OCI-LY3 (cell line): ENCODE results near the gene OXCT1.

Source experiments
- H2AFZ ChIP-seq: fragments of 200-600, 300-600 bp; shearing (Covaris generic); 2 replicates; pipeline ENCODE4 v1.6.0; 2014; ENCODE audit warnings: antibody characterized with exemption, low read depth, low read length
- H3K27ac ChIP-seq: fragments of 200-600, 300-600 bp; sonication (generic); 2 replicates; pipeline ENCODE4 v1.5.1; 2014; ENCODE audit warnings: mild to moderate bottlenecking, low read length, moderate library complexity, mixed read lengths
- H3K27me3 ChIP-seq: fragments of 200-600, 300-600 bp; sonication (generic); 2 replicates; pipeline ENCODE4 v1.6.1; 2014; ENCODE audit warnings: low read depth, low read length, mixed read lengths
- H3K36me3 ChIP-seq: fragments of 200-600, 300-600 bp; sonication (generic); replicated peaks from 2 replicates; pipeline ENCODE3; 2014; ENCODE audit warnings: low read depth, low read length, mixed read lengths
- H3K4me1 ChIP-seq: fragments of 300-600, 200-600 bp; sonication (generic); 2 replicates; pipeline ENCODE4 v1.6.1; 2014; ENCODE audit warnings: low read length, mixed read lengths
- H3K4me2 ChIP-seq: fragments of 200-600, 300-600 bp; sonication (generic); 2 replicates; pipeline ENCODE4 v1.6.1; 2014; ENCODE audit warnings: low read length, mixed read lengths
- H3K4me3 ChIP-seq: fragments of 300-600, 200-600 bp; sonication (generic); 2 replicates; pipeline ENCODE4 v1.5.1; 2014; ENCODE audit warnings: antibody characterized with exemption, mild to moderate bottlenecking, low read length, moderate library complexity
- H3K79me2 ChIP-seq: fragments of 300-600, 200-600 bp; shearing (Covaris generic); 2 replicates; pipeline ENCODE4 v1.6.1; 2014; ENCODE audit warnings: mild to moderate bottlenecking, low read length, mixed read lengths
- H3K9ac ChIP-seq: fragments of 300-600, 200-600 bp; shearing (Covaris generic); 2 replicates; pipeline ENCODE4 v1.6.0; 2014; ENCODE audit warnings: mild to moderate bottlenecking, low read length, moderate library complexity
- H3K9me3 ChIP-seq: fragments of 200-600, 300-600 bp; shearing (Covaris generic); 2 replicates; pipeline ENCODE4 v1.6.1; 2014; ENCODE audit warnings: low read length, mixed read lengths; ENCODE audit not compliant: insufficient read depth
- H4K20me1 ChIP-seq: fragments of 200-600, 300-600 bp; sonication (generic); 2 replicates; pipeline ENCODE4 v1.6.1; 2016; ENCODE audit warnings: low read length, mixed read lengths; ENCODE audit not compliant: insufficient read depth
- CTCF ChIP-seq: fragments of 200-600, 300-600 bp; sonication (generic); IDR thresholded peaks from 2 replicates; pipeline ENCODE4 v1.5.1; 2014; ENCODE audit warnings: antibody characterized with exemption, low read length, low read depth
- EZH2phosphoT487 ChIP-seq: fragments of 200-600 bp; shearing (Covaris generic); IDR thresholded peaks from 2 replicates; pipeline ENCODE4 v1.6.1; 2018; ENCODE audit warnings: antibody characterized with exemption, mixed run types, low read depth

OXCT1 gene

GRCh38 chr5:41883936-41884335, 13.7 kb upstream of the OXCT1 start:
- no peaks in the 10 kb centered on the region for H3K36me3 ChIP-seq
- H3K4me3 ChIP-seq = no peak overlapping the region
- no peak overlapping the region for H3K27ac ChIP-seq
- no peak overlapping the region for H2AFZ ChIP-seq
- H3K27me3 ChIP-seq = no peaks in the 10 kb centered on the region
- TF ChIP-seq CTCF = no peak
- no peak for TF ChIP-seq EZH2phosphoT487
- H4K20me1 ChIP-seq = no peaks in the 10 kb centered on the region
- H3K9ac ChIP-seq = no peak overlapping the region
- H3K4me2 ChIP-seq = no peak overlapping the region
- no peaks in the 10 kb centered on the region for H3K79me2 ChIP-seq
- H3K4me1 ChIP-seq = 0 out of 2 replicates have a peak, but pooled peaks cover under 1% of the 10 kb centered on the region
- H3K9me3 ChIP-seq = no peaks in the 10 kb centered on the region

- no peak overlapping the region for H3K4me2 ChIP-seq
Observed at GRCh38 chr5:41883243-41883642, 13.0 kb upstream of the OXCT1 start.

GRCh38 chr5:41882765-41883164, 12.5 kb upstream of the OXCT1 start:
- H3K4me3 ChIP-seq = no peak overlapping the region
- H3K4me1 ChIP-seq = peaks cover 6% of the 10 kb centered on the region; the same call in 1 of the 2 replicates
- H3K36me3 ChIP-seq = no peaks in the 10 kb centered on the region
- H3K79me2 ChIP-seq = no peaks in the 10 kb centered on the region
- no peak overlapping the region for H2AFZ ChIP-seq
- no peaks in the 10 kb centered on the region for H3K9me3 ChIP-seq
- TF ChIP-seq CTCF = no peak
- no peak for TF ChIP-seq EZH2phosphoT487
- no peaks in the 10 kb centered on the region for H3K27me3 ChIP-seq
- no peak overlapping the region for H3K9ac ChIP-seq
- no peak overlapping the region for H3K4me2 ChIP-seq
- no peaks in the 10 kb centered on the region for H4K20me1 ChIP-seq
- H3K27ac ChIP-seq = no peak overlapping the region

More at GRCh38 chr5:41883243-41883642, 13.0 kb upstream of the OXCT1 start:
- TF ChIP-seq EZH2phosphoT487 (no peak), CTCF (no peak)
- H3K4me3 ChIP-seq = no peak overlapping the region
- no peaks in the 10 kb centered on the region for H4K20me1 ChIP-seq
- H3K9me3 ChIP-seq = no peaks in the 10 kb centered on the region
- no peak overlapping the region for H3K27ac ChIP-seq
- H3K36me3 ChIP-seq = no peaks in the 10 kb centered on the region
- H3K4me1 ChIP-seq = peaks cover 6% of the 10 kb centered on the region; the same call in 1 of the 2 replicates
- H3K79me2 ChIP-seq = no peaks in the 10 kb centered on the region
- H2AFZ ChIP-seq = no peak overlapping the region
- H3K27me3 ChIP-seq = no peaks in the 10 kb centered on the region
- no peak overlapping the region for H3K9ac ChIP-seq

GRCh38 chr5:41878643-41879478, 8.6 kb upstream of the OXCT1 start:
- Histone ChIP-seq H3K9me3 (no peaks in the 10 kb centered on the region), H3K4me1 (peaks cover 6% of the 10 kb centered on the region; the same call in 1 of the 2 replicates), H3K27me3 (no peaks in the 10 kb centered on the region), H3K9ac (no peak overlapping the region), H3K36me3 (no peaks in the 10 kb centered on the region), H3K79me2 (no peaks in the 10 kb centered on the region), H3K4me3 (no peak overlapping the region), H4K20me1 (no peaks in the 10 kb centered on the region), H3K4me2 (no peak overlapping the region), H2AFZ (no peak overlapping the region), H3K27ac (no peak overlapping the region)
- no peak for TF ChIP-seq EZH2phosphoT487
- TF ChIP-seq CTCF = no peak
